Epithelial cell of esophagus (primary cell): ENCODE measurements around the gene NIPAL3.
"Not testable (repeated sequence)": the region's sequence is repeated elsewhere in the genome, so short reads cannot be mapped to it uniquely, and the experiment has no call there.

Experiments used
- DNase-seq: peaks from one replicate; pipeline ENCODE4 v3.0.0; 2010; ENCODE audit warnings: low read depth
- H3K4me3 ChIP-seq: 2 replicates; pipeline ENCODE4 v1.5.1; 2011; ENCODE audit warnings: mild to moderate bottlenecking, low read length, control low read depth
- TF ChIP-seq, protein P1 (sequence below): IDR thresholded peaks from 2 replicates; pipeline ENCODE4 v1.5.1; 2011; ENCODE audit warnings: low read depth, mild to moderate bottlenecking, low read length, control low read depth, inconsistent platforms; ENCODE audit not compliant: insufficient read depth; ENCODE audit errors: missing control alignments

Gene NIPAL3

DNA sequence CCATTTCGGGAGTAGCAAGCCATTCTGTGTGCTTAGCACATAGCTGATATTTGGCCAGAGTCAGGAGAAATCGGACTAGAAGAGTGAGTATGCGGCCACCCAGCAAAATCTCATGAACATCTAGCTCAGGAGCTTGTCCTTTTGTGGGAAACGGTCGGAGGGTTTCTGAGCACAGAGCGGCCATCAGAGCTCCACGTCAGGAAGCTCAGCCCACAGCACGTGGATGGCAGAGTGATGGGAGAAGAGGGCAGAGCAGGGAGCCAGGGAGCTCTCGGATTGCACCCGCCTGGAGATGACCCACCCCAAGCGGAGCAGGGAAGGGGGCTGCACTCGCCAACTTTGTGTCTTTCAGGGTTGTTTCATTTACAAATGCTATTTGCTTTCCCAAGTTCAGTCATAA is 100.9 kb downstream of the NIPAL3 start:
- DNase-seq, result no peak
- TF ChIP-seq, protein P1, sequence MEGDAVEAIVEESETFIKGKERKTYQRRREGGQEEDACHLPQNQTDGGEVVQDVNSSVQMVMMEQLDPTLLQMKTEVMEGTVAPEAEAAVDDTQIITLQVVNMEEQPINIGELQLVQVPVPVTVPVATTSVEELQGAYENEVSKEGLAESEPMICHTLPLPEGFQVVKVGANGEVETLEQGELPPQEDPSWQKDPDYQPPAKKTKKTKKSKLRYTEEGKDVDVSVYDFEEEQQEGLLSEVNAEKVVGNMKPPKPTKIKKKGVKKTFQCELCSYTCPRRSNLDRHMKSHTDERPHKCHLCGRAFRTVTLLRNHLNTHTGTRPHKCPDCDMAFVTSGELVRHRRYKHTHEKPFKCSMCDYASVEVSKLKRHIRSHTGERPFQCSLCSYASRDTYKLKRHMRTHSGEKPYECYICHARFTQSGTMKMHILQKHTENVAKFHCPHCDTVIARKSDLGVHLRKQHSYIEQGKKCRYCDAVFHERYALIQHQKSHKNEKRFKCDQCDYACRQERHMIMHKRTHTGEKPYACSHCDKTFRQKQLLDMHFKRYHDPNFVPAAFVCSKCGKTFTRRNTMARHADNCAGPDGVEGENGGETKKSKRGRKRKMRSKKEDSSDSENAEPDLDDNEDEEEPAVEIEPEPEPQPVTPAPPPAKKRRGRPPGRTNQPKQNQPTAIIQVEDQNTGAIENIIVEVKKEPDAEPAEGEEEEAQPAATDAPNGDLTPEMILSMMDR, result no peak
- no peak overlapping the region for H3K4me3 ChIP-seq

- TF ChIP-seq, protein P1, result no peak
- DNase-seq, result no peak
- no peak overlapping the region for H3K4me3 ChIP-seq
Observed at GRCh38 chr1:24517898-24518297, 102.3 kb downstream of the NIPAL3 start.

DNA sequence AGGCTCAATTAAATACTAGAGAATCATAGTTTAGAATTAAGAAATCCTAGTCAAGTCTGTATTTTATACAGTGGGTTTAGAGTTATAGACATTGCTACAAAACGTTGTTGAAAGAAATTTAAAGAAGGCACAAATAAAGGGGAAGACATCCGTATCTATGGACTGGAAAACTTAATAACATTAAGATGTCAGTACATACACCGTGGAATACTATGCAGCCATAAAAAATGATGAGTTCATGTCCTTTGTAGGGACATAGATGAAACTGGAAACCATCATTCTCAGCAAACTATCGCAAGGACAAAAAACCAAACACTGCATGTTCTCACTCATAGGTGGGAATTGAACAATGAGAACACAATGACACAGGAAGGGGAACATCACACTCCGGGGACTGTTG is 104.7 kb downstream of the NIPAL3 start:
- not testable (repeated sequence) for H3K4me3 ChIP-seq, DNase-seq
